ENCODE data around the gene BBS5. TPM values are rescaled to one million over a fixed set of nuclear protein-coding genes. Genes with fewer than 3 reads are reported as not detected.
A peak's percentile ranks its signal among the peaks of the same experiment; 100 is the strongest.
"Not testable (repeated sequence)": the region's sequence is repeated elsewhere in the genome, so short reads cannot be mapped to it uniquely, and the experiment has no call there.

BBS5 gene
- total RNA-seq, 1 donor from 2014 or later, result 10.2 TPM

DNA sequence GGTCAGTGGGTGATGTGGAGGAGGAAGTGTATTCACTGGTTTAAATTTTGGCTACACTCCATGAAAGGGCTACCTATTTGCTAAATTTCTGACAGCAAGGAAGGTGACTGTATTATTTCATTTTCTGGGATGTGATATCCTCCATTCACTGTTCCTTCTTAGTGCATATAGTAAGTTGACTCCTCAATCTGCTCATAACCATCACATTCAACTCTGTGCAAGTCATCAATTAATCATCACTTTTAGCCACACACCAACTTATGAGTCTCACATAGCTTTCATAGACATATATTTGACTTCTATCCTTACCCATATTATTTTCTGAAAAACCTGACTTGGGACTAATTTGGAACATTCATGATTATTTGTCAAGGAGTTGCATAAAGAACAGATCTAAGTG lies 47.2 kb downstream of the BBS5 start:
- Mint-ChIP-seq H3K9me3 (no peaks in the 10 kb centered on the region), H3K27ac (no peak overlapping the region), H3K4me3 (no peak overlapping the region), H3K27me3 (ENCODE audit: low read depth) (no peaks in the 10 kb centered on the region), H3K4me1 (no peaks in the 10 kb centered on the region), H3K36me3 (peaks cover 8% of the 10 kb centered on the region)
- no peak for DNase-seq (ENCODE audit: low spot score in 2 of 2, unreplicated experiment in 2 of 2)
- TF ChIP-seq, protein P1, sequence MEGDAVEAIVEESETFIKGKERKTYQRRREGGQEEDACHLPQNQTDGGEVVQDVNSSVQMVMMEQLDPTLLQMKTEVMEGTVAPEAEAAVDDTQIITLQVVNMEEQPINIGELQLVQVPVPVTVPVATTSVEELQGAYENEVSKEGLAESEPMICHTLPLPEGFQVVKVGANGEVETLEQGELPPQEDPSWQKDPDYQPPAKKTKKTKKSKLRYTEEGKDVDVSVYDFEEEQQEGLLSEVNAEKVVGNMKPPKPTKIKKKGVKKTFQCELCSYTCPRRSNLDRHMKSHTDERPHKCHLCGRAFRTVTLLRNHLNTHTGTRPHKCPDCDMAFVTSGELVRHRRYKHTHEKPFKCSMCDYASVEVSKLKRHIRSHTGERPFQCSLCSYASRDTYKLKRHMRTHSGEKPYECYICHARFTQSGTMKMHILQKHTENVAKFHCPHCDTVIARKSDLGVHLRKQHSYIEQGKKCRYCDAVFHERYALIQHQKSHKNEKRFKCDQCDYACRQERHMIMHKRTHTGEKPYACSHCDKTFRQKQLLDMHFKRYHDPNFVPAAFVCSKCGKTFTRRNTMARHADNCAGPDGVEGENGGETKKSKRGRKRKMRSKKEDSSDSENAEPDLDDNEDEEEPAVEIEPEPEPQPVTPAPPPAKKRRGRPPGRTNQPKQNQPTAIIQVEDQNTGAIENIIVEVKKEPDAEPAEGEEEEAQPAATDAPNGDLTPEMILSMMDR (IDR thresholded peaks at IDR 0.05; ENCODE audit: unreplicated experiment), result no peak

DNA sequence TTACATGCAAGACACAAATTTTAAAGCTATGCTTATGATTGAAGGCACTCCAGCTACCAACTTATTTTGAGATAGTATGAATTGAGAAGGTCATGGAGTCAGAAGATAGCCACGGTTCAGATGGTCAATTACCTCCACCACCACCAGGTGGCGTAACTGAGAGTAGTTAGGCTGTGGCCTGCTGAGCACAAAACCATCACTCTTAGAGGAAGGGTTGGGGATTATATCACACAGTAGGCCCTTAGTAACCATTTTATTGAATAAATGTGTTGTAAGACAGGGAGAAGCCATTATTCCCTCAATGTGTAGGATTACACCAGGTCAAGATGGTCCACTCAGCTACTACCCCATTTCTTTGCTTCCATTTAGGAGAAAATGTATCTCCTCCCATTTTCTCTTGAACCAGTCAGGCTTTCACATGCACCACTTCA lies 49.0 kb downstream of the BBS5 start:
- peak; percentile 31 to 60 for DNase-seq (ENCODE audit: low spot score in 2 of 2, unreplicated experiment in 2 of 2)
- no peaks in the 10 kb centered on the region for H3K27me3 Mint-ChIP-seq (ENCODE audit: low read depth)
- peaks cover 6% of the 10 kb centered on the region for H3K36me3 Mint-ChIP-seq
- TF ChIP-seq, protein P1 (IDR thresholded peaks at IDR 0.05; ENCODE audit: unreplicated experiment), result peak; percentile 83
- no peak overlapping the region for H3K27ac Mint-ChIP-seq
- no peaks in the 10 kb centered on the region for H3K9me3 Mint-ChIP-seq
- H3K4me1 Mint-ChIP-seq, result no peaks in the 10 kb centered on the region
- H3K4me3 Mint-ChIP-seq, result no peak overlapping the region

DNA sequence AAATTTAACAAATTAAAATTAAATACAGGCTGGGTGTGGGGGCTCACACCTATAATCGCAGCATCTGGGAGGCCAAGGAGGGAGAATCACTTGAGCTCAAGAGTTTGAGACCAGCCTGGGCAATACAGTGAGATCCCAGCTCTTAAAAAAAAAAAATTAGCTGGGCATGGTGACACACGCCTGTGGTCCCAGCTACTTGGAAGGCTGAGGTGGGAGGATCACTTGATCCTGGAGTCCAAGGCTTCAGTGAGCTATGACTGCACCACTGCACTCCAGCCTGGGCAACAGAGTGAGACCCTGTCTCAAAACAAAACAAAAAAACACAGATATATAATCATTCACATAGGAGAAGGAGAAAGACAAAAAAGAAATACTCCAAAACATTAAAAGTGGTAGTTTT lies 60.2 kb downstream of the BBS5 start:
- not testable (repeated sequence) for H3K27me3 Mint-ChIP-seq (ENCODE audit: low read depth); H3K4me3 Mint-ChIP-seq; H3K9me3 Mint-ChIP-seq; DNase-seq (ENCODE audit: low spot score in 2 of 2, unreplicated experiment in 2 of 2); H3K27ac Mint-ChIP-seq; H3K4me1 Mint-ChIP-seq
- peaks cover 14% of the 10 kb centered on the region for H3K36me3 Mint-ChIP-seq

DNA sequence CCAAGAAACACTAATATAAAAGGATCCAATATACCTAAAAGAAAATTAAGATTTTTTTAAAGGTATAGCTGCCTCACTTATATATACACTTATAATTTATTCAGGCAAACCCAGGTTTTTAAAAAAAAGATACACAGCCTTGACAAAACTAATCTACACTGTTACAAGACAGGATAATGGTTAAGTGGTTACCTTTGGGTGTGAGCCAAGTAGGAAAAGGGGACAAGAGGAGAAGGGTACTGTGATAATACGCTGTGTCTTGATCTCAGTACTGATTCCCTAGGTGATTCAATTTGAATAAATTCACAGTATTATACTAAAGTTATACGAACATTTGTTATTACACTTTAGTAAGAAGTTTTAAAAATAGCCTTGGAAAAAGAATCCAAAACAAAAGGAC lies 60.9 kb downstream of the BBS5 start:
- Mint-ChIP-seq H3K36me3 (peaks cover 12% of the 10 kb centered on the region), H3K4me3 (no peak overlapping the region), H3K27me3 (ENCODE audit: low read depth) (no peaks in the 10 kb centered on the region), H3K27ac (no peak overlapping the region), H3K9me3 (no peaks in the 10 kb centered on the region), H3K4me1 (no peaks in the 10 kb centered on the region)
- TF ChIP-seq, protein P1 (IDR thresholded peaks at IDR 0.05; ENCODE audit: unreplicated experiment), result no peak
- no peak for DNase-seq (ENCODE audit: low spot score in 2 of 2, unreplicated experiment in 2 of 2)

DNA sequence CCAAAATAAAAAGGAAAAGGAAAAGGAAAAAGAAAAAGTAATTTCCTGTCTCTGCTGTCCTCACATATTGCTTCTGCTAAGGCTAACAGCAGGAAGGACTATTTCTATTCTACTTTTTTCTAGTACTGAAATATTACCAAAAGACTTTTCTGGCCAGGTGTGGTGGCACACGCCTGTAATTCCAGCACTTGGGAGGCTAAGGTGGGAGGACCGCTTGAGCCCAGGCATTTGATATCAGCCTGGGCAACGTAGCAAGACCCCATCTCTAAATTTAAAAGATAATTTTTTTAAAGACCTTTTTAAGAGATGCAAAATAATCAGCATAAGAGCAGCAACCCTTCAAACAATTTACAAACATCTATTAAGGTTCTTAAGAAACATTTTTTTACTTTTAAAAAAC lies 63.1 kb downstream of the BBS5 start:
- Mint-ChIP-seq H3K4me1 (no peaks in the 10 kb centered on the region), H3K4me3 (no peak overlapping the region), H3K9me3 (no peaks in the 10 kb centered on the region), H3K36me3 (peaks cover 10% of the 10 kb centered on the region), H3K27me3 (ENCODE audit: low read depth) (no peaks in the 10 kb centered on the region), H3K27ac (no peak overlapping the region)
- DNase-seq (ENCODE audit: low spot score in 2 of 2, unreplicated experiment in 2 of 2), result no peak
- TF ChIP-seq, protein P1 (IDR thresholded peaks at IDR 0.05; ENCODE audit: unreplicated experiment), result no peak

DNA sequence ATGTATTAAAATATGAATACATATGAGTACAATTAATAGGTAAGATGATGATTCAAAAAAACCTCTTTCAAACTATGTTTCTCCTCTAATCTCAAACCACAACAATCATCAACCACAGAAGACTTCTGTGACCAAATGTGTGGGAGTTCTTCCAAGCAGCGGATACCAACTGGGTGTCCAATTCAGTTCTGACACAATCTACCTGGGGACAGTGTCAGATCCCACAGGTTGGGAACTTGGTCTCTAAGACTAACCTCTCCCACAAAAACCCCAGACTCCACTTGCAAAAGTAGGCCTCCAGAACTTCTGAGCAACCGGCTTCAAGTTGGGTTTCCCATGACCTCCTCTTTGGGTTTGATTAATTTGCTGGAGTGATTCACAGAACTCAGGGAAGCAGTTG lies 67.5 kb downstream of the BBS5 start:
- H3K4me1 Mint-ChIP-seq, result no peaks in the 10 kb centered on the region
- DNase-seq (ENCODE audit: low spot score in 2 of 2, unreplicated experiment in 2 of 2), result no peak
- H3K27me3 Mint-ChIP-seq (ENCODE audit: low read depth), result no peaks in the 10 kb centered on the region
- no peak overlapping the region for H3K27ac Mint-ChIP-seq
- no peak overlapping the region for H3K4me3 Mint-ChIP-seq
- TF ChIP-seq, protein P1 (IDR thresholded peaks at IDR 0.05; ENCODE audit: unreplicated experiment), result no peak
- H3K9me3 Mint-ChIP-seq, result no peaks in the 10 kb centered on the region
- peaks cover 15% of the 10 kb centered on the region for H3K36me3 Mint-ChIP-seq

Other genes with a start within 250 kb of the BBS5 start
- 52.1 to 54.3 TPM (median 54.2 TPM) in 3 replicates for gene LRP2, start 117.0 kb upstream of the BBS5 start, total RNA-seq
- gene KLHL41, start 30.2 kb downstream of the BBS5 start, total RNA-seq, result 0.41 to 0.66 TPM (median 0.56 TPM) in 3 replicates
- 30.1 to 30.4 TPM (median 30.1 TPM) in 3 replicates for gene FASTKD1, start 94.4 kb downstream of the BBS5 start, total RNA-seq
- gene PPIG, start 104.9 kb downstream of the BBS5 start, total RNA-seq, result 60.2 to 63.6 TPM (median 62.2 TPM) in 3 replicates
- gene CFAP210, start 214.9 kb downstream of the BBS5 start, total RNA-seq, result 0.36 to 0.58 TPM (median 0.38 TPM) in 3 replicates
- gene PHOSPHO2, start 215.0 kb downstream of the BBS5 start, total RNA-seq, result 9.4 to 13.1 TPM (median 10.5 TPM) in 3 replicates

All from mesothelial cell of epicardium (in vitro differentiated cells).